GM12878 (cell line): ENCODE data around the gene MT1B. TPM values are rescaled to one million over a fixed set of nuclear protein-coding genes. Genes with fewer than 3 reads are reported as not detected.

Experiments
- ATAC-seq: fragments of 200-7000 bp; cut with Tn5 transposase; 3 replicates; pipeline ENCODE4 v1.9.1; 2020; ENCODE audit warnings: mild to moderate bottlenecking, moderate library complexity
- BruUV-seq: library from RNA; stranded (reverse); fragments of 400-500 nt; replicated peaks from 2 replicates; lab custom pipeline; 2021; lab: Mats Ljungman, UMichigan
- CTCF ChIA-PET: fragments of 300-600 bp; sonication (Branson Sonifier 250); formaldehyde crosslinking; extraction: SDS; loops from one replicate; lab custom pipeline; 2021; ENCODE audit warnings: inconsistent platforms; lab: Yijun Ruan, JAX
- POLR2A ChIA-PET: fragments of 350-600 bp; formaldehyde crosslinking; extraction: SDS; loops from one replicate; lab custom pipeline; 2021; ENCODE audit warnings: inconsistent platforms; lab: Charles Lee
- RAD21 ChIA-PET: fragments of 300-600 bp; sonication (Branson Sonifier 250); formaldehyde crosslinking; loops from one replicate; lab custom pipeline; 2023; ENCODE audit warnings: antibody characterized with exemption; ENCODE audit not compliant: unreplicated experiment; lab: Charles Lee
- SMC1A ChIA-PET: fragments of 300-600 bp; sonication (Branson Sonifier 250); formaldehyde crosslinking; loops from one replicate; lab custom pipeline; 2023; ENCODE audit not compliant: unreplicated experiment, uncharacterized antibody; lab: Charles Lee
- DNase-seq: peaks from one replicate; pipeline ENCODE4 v3.0.0-alpha.2; 2011; ENCODE audit warnings: low read depth, low spot score
- FAIRE-seq: peaks from 3 replicates; lab custom pipeline; 2011; peaks lifted over from hg19 to GRCh38; lab: Jason Lieb, UNC
- H2AFZ ChIP-seq: 2 replicates; pipeline ENCODE4 v1.6.0; 2011; ENCODE audit warnings: low read depth, low read length, control low read depth; ENCODE audit not compliant: control insufficient read depth
- H3K27ac ChIP-seq: 2 replicates; pipeline ENCODE4 v1.5.1; 2011; ENCODE audit warnings: control low read depth; ENCODE audit not compliant: control insufficient read depth, insufficient read depth
- H3K27me3 ChIP-seq, 2 experiments: replicated peaks in 1 of 2; 2 replicates each; pipeline versions ENCODE4 v1.6.0 to v1.6.1; 2011; ENCODE audit warnings: low read length in 1 of 2; ENCODE audit not compliant: control insufficient read depth in 2 of 2, insufficient read depth in 2 of 2
- H3K36me3 ChIP-seq, 2 experiments: 2 replicates each; pipeline ENCODE4 v1.5.1; 2011; ENCODE audit warnings: low read length in 1 of 2; ENCODE audit not compliant: control insufficient read depth in 2 of 2, insufficient read depth in 2 of 2
- H3K4me1 ChIP-seq: 2 replicates; pipeline ENCODE4 v1.6.1; 2011; ENCODE audit warnings: mild to moderate bottlenecking, low read length, moderate library complexity, mixed read lengths; ENCODE audit not compliant: control insufficient read depth, insufficient read depth
- H3K4me2 ChIP-seq: 2 replicates; pipeline ENCODE4 v1.6.0; 2011; ENCODE audit warnings: control low read depth; ENCODE audit not compliant: control insufficient read depth, insufficient read depth
- H3K4me3 ChIP-seq: fragments of 200-600 bp; sonication (generic); 2 replicates; pipeline ENCODE4 v1.5.1; 2016
- H3K79me2 ChIP-seq: 2 replicates; pipeline ENCODE4 v1.6.0; 2011; ENCODE audit warnings: low read length; ENCODE audit not compliant: control insufficient read depth, insufficient read depth
- H3K9ac ChIP-seq: 2 replicates; pipeline ENCODE4 v1.8.0; 2011; ENCODE audit warnings: low read length, control low read depth, mixed read lengths; ENCODE audit not compliant: control insufficient read depth, insufficient read depth
- H3K9me3 ChIP-seq: replicated peaks from 3 replicates; pipeline ENCODE4 v1.5.1; 2011; ENCODE audit warnings: mild to moderate bottlenecking, low read length; ENCODE audit not compliant: control insufficient read depth, insufficient read depth
- H4K20me1 ChIP-seq: 2 replicates; pipeline ENCODE4 v1.6.0; 2011; ENCODE audit not compliant: control insufficient read depth, insufficient read depth
- WGBS: methylation state at CpG from one replicate; pipeline ENCODE4 v1.1.6; 2016; ENCODE audit warnings: low lambda C conversion rate; ENCODE audit not compliant: insufficient replicate concordance, insufficient coverage; ENCODE audit errors: missing lambda C conversion rate; 5-methylcytosine and 5-hydroxymethylcytosine counted together
- in situ Hi-C: fragments of 300-500 bp; cut with MboI; formaldehyde crosslinking; loops from 9 replicates; pipeline ENCODE4 v1.14.3; 2018; ENCODE audit warnings: mixed read lengths
- intact Hi-C: fragments of 100-400 bp; cut with micrococcal nuclease; formaldehyde crosslinking; loops from one replicate; pipeline ENCODE4 v1.14.2; 2022; ENCODE audit not compliant: unreplicated experiment
- polyA plus RNA-seq, 11 experiments: library from polyadenylated mRNA; depleted of rRNA in 4 of 11; unstranded in 6 of 11; stranded (reverse) in 5 of 11; fragments of >200 nt; fragmentation: Nextera tagmentation in 4 of 11; fragmentation: Illumina TruSeq in 1 of 11; extraction: Ambion mirVana in 4 of 11; extraction: Trizol in 1 of 11; gene quantifications; 1 replicate in 1 of 11; 2 replicates in 10 of 11; pipeline versions ENCODE4 v1.2.1 to v1.2.3, GENCODE V29; 2011 to 2016; ENCODE audit warnings: inconsistent platforms in 2 of 11, missing spikeins in 2 of 11, low read depth in 1 of 11
- total RNA-seq, 4 experiments: library from RNA; depleted of rRNA in 3 of 4; stranded (reverse); fragments of >200 nt in 3 of 4; fragmentation: Illumina TruSeq in 1 of 4; extraction: Trizol in 1 of 4; gene quantifications; 2 replicates each; pipeline versions ENCODE4 v1.2.1 to v1.2.3, GENCODE V29; 2013 to 2021
- TF ChIP-seq, protein P1 (sequence below): fragments of 450-650 bp; formaldehyde crosslinking; IDR thresholded peaks from 2 replicates; pipeline ENCODE4 v1.4.0; 2022; ENCODE audit warnings: mild to moderate bottlenecking, moderate library complexity

Gene MT1B
- total and polyA plus RNA-seq, 10 of the 15 experiments (the other 5 are each of a cell fraction or from before 2014, with no cell fraction given): not detected

DNA sequence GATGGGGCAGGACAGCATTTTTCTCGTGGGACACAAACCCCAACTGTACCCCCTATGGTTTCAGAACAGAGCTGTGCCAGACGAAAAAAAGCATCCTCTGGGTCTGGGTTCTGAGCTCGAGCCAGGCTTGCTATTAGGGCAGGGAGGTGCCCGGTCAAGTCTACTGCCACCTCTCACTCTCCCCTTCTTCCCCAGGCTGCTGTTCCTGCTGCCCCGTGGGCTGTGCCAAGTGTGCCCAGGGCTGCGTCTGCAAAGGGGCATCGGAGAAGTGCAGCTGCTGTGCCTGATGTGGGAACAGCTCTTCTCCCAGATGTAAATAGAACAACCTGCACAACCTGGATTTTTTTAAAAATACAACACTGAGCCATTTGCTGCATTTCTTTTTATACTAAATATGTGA is 25.0 kb upstream of the MT1B start:
- intact Hi-C loops: no loop called here
- no peak for FAIRE-seq

More for the DNA sequence above, 25.0 kb upstream of the MT1B start:
- Histone ChIP-seq H2AFZ (no peak overlapping the region), H3K27me3 (peaks cover 0 to 4% of the 10 kb centered on the region in 2 experiments), H3K36me3 (no peaks in the 10 kb centered on the region), H3K9ac (no peak overlapping the region), H4K20me1 (no peaks in the 10 kb centered on the region), H3K4me1 (peaks cover 17% of the 10 kb centered on the region), H3K27ac (no peak overlapping the region), H3K79me2 (no peaks in the 10 kb centered on the region), H3K4me3 (no peak overlapping the region), H3K9me3 (no peaks in the 10 kb centered on the region), H3K4me2 (no peak overlapping the region)
- TF ChIP-seq, protein P1, sequence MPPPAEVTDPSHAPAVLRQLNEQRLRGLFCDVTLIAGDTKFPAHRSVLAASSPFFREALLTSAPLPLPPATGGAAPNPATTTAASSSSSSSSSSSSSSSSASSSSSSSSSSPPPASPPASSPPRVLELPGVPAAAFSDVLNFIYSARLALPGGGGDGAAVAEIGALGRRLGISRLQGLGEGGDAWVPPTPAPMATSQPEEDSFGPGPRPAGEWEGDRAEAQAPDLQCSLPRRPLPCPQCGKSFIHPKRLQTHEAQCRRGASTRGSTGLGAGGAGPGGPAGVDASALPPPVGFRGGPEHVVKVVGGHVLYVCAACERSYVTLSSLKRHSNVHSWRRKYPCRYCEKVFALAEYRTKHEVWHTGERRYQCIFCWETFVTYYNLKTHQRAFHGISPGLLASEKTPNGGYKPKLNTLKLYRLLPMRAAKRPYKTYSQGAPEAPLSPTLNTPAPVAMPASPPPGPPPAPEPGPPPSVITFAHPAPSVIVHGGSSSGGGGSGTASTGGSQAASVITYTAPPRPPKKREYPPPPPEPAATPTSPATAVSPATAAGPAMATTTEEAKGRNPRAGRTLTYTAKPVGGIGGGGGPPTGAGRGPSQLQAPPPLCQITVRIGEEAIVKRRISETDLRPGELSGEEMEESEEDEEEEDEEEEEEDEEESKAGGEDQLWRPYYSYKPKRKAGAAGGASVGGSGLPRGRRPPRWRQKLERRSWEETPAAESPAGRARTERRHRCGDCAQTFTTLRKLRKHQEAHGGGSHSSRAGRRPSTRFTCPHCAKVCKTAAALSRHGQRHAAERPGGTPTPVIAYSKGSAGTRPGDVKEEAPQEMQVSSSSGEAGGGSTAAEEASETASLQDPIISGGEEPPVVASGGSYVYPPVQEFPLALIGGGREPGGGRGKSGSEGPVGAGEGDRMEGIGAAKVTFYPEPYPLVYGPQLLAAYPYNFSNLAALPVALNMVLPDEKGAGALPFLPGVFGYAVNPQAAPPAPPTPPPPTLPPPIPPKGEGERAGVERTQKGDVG (CRISPR knock-in tag): no peak
- DNase-seq: no peak
- no peak for ATAC-seq
- no TSS peak for BruUV-seq
- in situ Hi-C loops: no loop called here
- ChIA-PET SMC1A (no interaction called here), RAD21 (no interaction called here), CTCF (no interaction called here), POLR2A (no interaction called here)
- 30% methylated on average over 7 of the region's 7 CpGs for WGBS
